IMR-90 (cell line): ENCODE data around the gene SULT1A3. TPM values are rescaled to one million over a fixed set of nuclear protein-coding genes. Genes with fewer than 3 reads are reported as not detected.
"Not testable (repeated sequence)": the region's sequence is repeated elsewhere in the genome, so short reads cannot be mapped to it uniquely, and the experiment has no call there.

Source experiments
- ATAC-seq: fragments of 200-7000 bp; cut with Tn5 transposase; 2 replicates; pipeline ENCODE4 v1.9.1; 2020; ENCODE audit warnings: low read depth, mild to moderate bottlenecking, moderate library complexity
- BruUV-seq: library from RNA; stranded (reverse); fragments of 400-500 nt; replicated peaks from 2 replicates; lab custom pipeline; 2021; lab: Mats Ljungman, UMichigan
- CTCF ChIA-PET: fragments of 300-600 bp; formaldehyde crosslinking; extraction: SDS; loops from one replicate; lab custom pipeline; 2021; ENCODE audit warnings: antibody characterized with exemption; lab: Yijun Ruan, JAX
- POLR2A ChIA-PET: fragments of 300-600 bp; sonication (Branson Sonifier 250); formaldehyde crosslinking; loops from one replicate; lab custom pipeline; 2022; ENCODE audit warnings: antibody characterized with exemption; ENCODE audit not compliant: unreplicated experiment; lab: Charles Lee
- DNase-seq: peaks from one replicate; pipeline ENCODE4 v3.0.0; 2013
- H2AFZ ChIP-seq: replicated peaks from 2 replicates; pipeline ENCODE3; 2013; ENCODE audit warnings: low read length, mild to moderate bottlenecking; ENCODE audit not compliant: poor library complexity
- H2AK5ac ChIP-seq: 2 replicates; pipeline ENCODE4 v1.6.1; 2013; ENCODE audit warnings: low read depth, low read length, inconsistent platforms
- H2AK9ac ChIP-seq: replicated peaks from 2 replicates; pipeline ENCODE3; 2013; ENCODE audit warnings: mild to moderate bottlenecking, low read depth, low read length, moderate library complexity; ENCODE audit not compliant: poor library complexity
- H2BK120ac ChIP-seq: 2 replicates; pipeline ENCODE4 v1.6.1; 2013; ENCODE audit warnings: low read depth, low read length, inconsistent platforms
- H2BK15ac ChIP-seq: 3 replicates; pipeline ENCODE4 v1.6.1; 2013; ENCODE audit warnings: low read depth, low read length, inconsistent platforms
- H2BK20ac ChIP-seq: 2 replicates; pipeline ENCODE4 v1.6.1; 2013; ENCODE audit warnings: low read depth, mild to moderate bottlenecking, inconsistent platforms, low read length, moderate library complexity
- H2BK5ac ChIP-seq: 2 replicates; pipeline ENCODE4 v1.6.1; 2013; ENCODE audit warnings: mild to moderate bottlenecking, low read depth, low read length, inconsistent platforms; ENCODE audit not compliant: poor library complexity, severe bottlenecking
- H3K14ac ChIP-seq: replicated peaks from 2 replicates; pipeline ENCODE4 v1.6.1; 2013; ENCODE audit warnings: low read depth, low read length, inconsistent platforms
- H3K18ac ChIP-seq: 2 replicates; pipeline ENCODE4 v1.6.1; 2013; ENCODE audit warnings: low read depth, low read length, control low read depth
- H3K23ac ChIP-seq: 2 replicates; pipeline ENCODE4 v1.6.1; 2013; ENCODE audit warnings: low read depth, low read length, inconsistent platforms
- H3K27ac ChIP-seq: 2 replicates; pipeline ENCODE4 v1.5.1; 2013; ENCODE audit warnings: mild to moderate bottlenecking, control low read depth, low read length; ENCODE audit not compliant: insufficient read depth
- H3K27me3 ChIP-seq: 2 replicates; pipeline ENCODE4 v1.6.1; 2013; ENCODE audit warnings: low read length; ENCODE audit not compliant: control insufficient read depth, insufficient read depth
- H3K36me3 ChIP-seq: 2 replicates; pipeline ENCODE4 v1.6.1; 2013; ENCODE audit warnings: low read length, mixed read lengths; ENCODE audit not compliant: control insufficient read depth, insufficient read depth
- H3K4ac ChIP-seq: 2 replicates; pipeline ENCODE4 v1.6.1; 2013; ENCODE audit warnings: low read depth, low read length, inconsistent platforms
- H3K4me1 ChIP-seq: 2 replicates; pipeline ENCODE4 v1.6.1; 2013; ENCODE audit warnings: low read length, mixed read lengths; ENCODE audit not compliant: control insufficient read depth, insufficient read depth
- H3K4me2 ChIP-seq: 2 replicates; pipeline ENCODE4 v1.6.1; 2013; ENCODE audit warnings: low read depth, mild to moderate bottlenecking, control low read depth, low read length, moderate library complexity
- H3K4me3 ChIP-seq: 2 replicates; pipeline ENCODE4 v1.5.1; 2013; ENCODE audit warnings: low read depth, mild to moderate bottlenecking, control low read depth, low read length, moderate library complexity; ENCODE audit not compliant: insufficient read depth
- H3K56ac ChIP-seq: 2 replicates; pipeline ENCODE4 v1.6.1; 2013; ENCODE audit warnings: low read length, inconsistent platforms; ENCODE audit not compliant: insufficient read depth; ENCODE audit errors: extremely low read depth
- H3K79me1 ChIP-seq, 2 experiments: 2 replicates each; pipeline ENCODE4 v1.6.1; 2013; ENCODE audit warnings: low read length in 2 of 2, inconsistent platforms in 1 of 2, low read depth in 1 of 2
- H3K9ac ChIP-seq: 2 replicates; pipeline ENCODE4 v1.6.1; 2013; ENCODE audit warnings: low read depth, low read length, control low read depth
- H3K9me1 ChIP-seq: 2 replicates; pipeline ENCODE4 v1.6.1; 2013; ENCODE audit warnings: low read length, inconsistent platforms; ENCODE audit not compliant: insufficient read depth
- H3K9me3 ChIP-seq: 2 replicates; pipeline ENCODE4 v1.6.1; 2013; ENCODE audit warnings: low read length; ENCODE audit not compliant: control insufficient read depth, insufficient read depth
- H4K20me1 ChIP-seq: 2 replicates; pipeline ENCODE4 v1.6.1; 2013; ENCODE audit warnings: low read length, inconsistent platforms; ENCODE audit not compliant: insufficient read depth
- H4K5ac ChIP-seq: 2 replicates; pipeline ENCODE4 v1.6.1; 2013; ENCODE audit warnings: mild to moderate bottlenecking, low read depth, low read length, control low read depth
- H4K8ac ChIP-seq, 2 experiments: 2 replicates each; pipeline ENCODE4 v1.6.1; 2013; ENCODE audit warnings: low read depth in 2 of 2, low read length in 2 of 2, control low read depth in 1 of 2, inconsistent platforms in 1 of 2
- H4K91ac ChIP-seq: 2 replicates; pipeline ENCODE4 v1.6.1; 2013; ENCODE audit warnings: low read depth, low read length, inconsistent platforms; ENCODE audit not compliant: insufficient read depth
- WGBS, 2 experiments: methylation state at CpG; one replicate each; pipeline versions ENCODE4 v1.1.5 to v1.1.7; 2013; ENCODE audit warnings: missing lambda C conversion rate in 2 of 2; ENCODE audit not compliant: insufficient read length in 1 of 2; ENCODE audit errors: extremely low coverage in 2 of 2; 5-methylcytosine and 5-hydroxymethylcytosine counted together
- dilution Hi-C: fragments of 300-500 bp; cut with HindIII; formaldehyde crosslinking; loops from one replicate; pipeline ENCODE4 v1.14.3; 2018; ENCODE audit warnings: low sequenced_read_pairs; ENCODE audit not compliant: unreplicated experiment
- in situ Hi-C: fragments of 300-500 bp; cut with MboI; formaldehyde crosslinking; loops from 3 replicates; pipeline ENCODE4 v1.14.3; 2019; ENCODE audit warnings: low sequenced_read_pairs, inconsistent platforms, mixed read lengths
- intact Hi-C: fragments of 100-400 bp; cut with micrococcal nuclease; formaldehyde crosslinking; loops from 2 replicates; pipeline ENCODE4 v1.10.0; 2022
- polyA plus RNA-seq, 3 experiments: library from polyadenylated mRNA; depleted of rRNA; stranded (reverse); fragments of >200 nt; gene quantifications; 2 replicates each; pipeline ENCODE4 v1.2.3, GENCODE V29; 2012; ENCODE audit warnings: low replicate concordance in 1 of 3
- total RNA-seq: library from RNA; depleted of rRNA; stranded (reverse); fragments of >200 nt; gene quantifications from 2 replicates; pipeline ENCODE4 v1.2.3, GENCODE V29; 2012

Gene SULT1A3
- total and polyA plus RNA-seq, 2 of the 4 experiments (the other 2 are of a cell fraction), result 0.18 to 17.2 TPM

DNA sequence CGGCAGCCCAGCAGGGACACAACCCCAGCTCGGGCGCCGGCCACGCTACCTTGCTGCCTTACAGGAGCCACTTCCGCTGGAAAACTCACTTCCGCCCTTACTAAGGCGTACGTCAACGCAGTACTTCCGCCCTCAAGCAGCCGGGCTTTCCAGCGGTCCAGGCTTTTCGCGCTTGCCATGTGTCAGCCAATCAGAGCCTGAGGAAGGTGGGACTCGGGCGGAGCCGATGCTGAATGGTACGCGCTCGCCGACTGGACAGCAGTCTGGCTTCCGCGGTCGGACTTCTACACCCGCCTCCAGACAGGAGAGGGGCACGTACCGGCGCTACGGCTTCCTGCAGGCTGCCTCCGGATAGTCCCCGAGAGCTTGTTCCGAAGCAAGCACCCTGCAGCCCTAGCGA, 5.4 kb upstream of the SULT1A3 start, which contains the start of the genes BOLA2B and SLX1A:
BOLA2B (minus strand) TSS at position 52 of the 400 bp plus-strand sequence. CDS start 71 bp downstream, outside the sequence.
SLX1A (plus strand) TSS at position 261 of the 400 bp plus-strand sequence. CDS start 210 bp downstream, outside the sequence.
- H3K27me3 ChIP-seq, H3K56ac ChIP-seq, H2AK5ac ChIP-seq, H2BK20ac ChIP-seq, CTCF ChIA-PET, H2AK9ac ChIP-seq, H3K9me1 ChIP-seq, H4K91ac ChIP-seq, DNase-seq, H3K18ac ChIP-seq, H3K4me1 ChIP-seq, H3K23ac ChIP-seq, H3K14ac ChIP-seq, H3K9me3 ChIP-seq, H4K5ac ChIP-seq, POLR2A ChIA-PET, H2BK15ac ChIP-seq, H3K36me3 ChIP-seq, intact Hi-C loops, BruUV-seq, H2AFZ ChIP-seq, H3K4ac ChIP-seq, H4K8ac ChIP-seq, H4K20me1 ChIP-seq, H3K79me1 ChIP-seq, H2BK120ac ChIP-seq, H2BK5ac ChIP-seq, dilution Hi-C loops: not testable (repeated sequence)
- Histone ChIP-seq H3K4me3 (peak within 1 kb of the TSS; percentile 63), H3K27ac (peak within 1 kb of the TSS; percentile 71; the same call in 1 of the 2 replicates), H3K4me2 (peak within 1 kb of the TSS; percentile 93), H3K9ac (peak within 1 kb of the TSS; percentile 90; the same call in 1 of the 2 replicates)
- ATAC-seq, result peak; percentile 94
- in situ Hi-C loops, result loop anchor here (25.0 kb wide), 1 partner anchor 219 kb away; the partner anchor contains the start of gene ZNF771
- no CpG with 5 or more reads among the region's 34 CpGs for WGBS, 2 experiments

- H4K8ac ChIP-seq, H3K9me3 ChIP-seq, H3K14ac ChIP-seq, H3K18ac ChIP-seq, H2AK5ac ChIP-seq, intact Hi-C loops, H3K36me3 ChIP-seq, H3K27me3 ChIP-seq, POLR2A ChIA-PET, H2BK20ac ChIP-seq, DNase-seq, dilution Hi-C loops, H3K79me1 ChIP-seq, H3K4ac ChIP-seq, H4K91ac ChIP-seq, H4K20me1 ChIP-seq, H3K9me1 ChIP-seq, CTCF ChIA-PET, H3K56ac ChIP-seq, H2AK9ac ChIP-seq, H2AFZ ChIP-seq, H4K5ac ChIP-seq, H3K4me1 ChIP-seq, H3K23ac ChIP-seq, H2BK15ac ChIP-seq, H2BK5ac ChIP-seq, H2BK120ac ChIP-seq: not testable (repeated sequence)
- Histone ChIP-seq H3K4me3 (peak overlapping the region; percentile 63), H3K27ac (peak overlapping the region; percentile 71; the same call in 1 of the 2 replicates), H3K4me2 (peak overlapping the region; percentile 93), H3K9ac (peak overlapping the region; percentile 90; the same call in 1 of the 2 replicates)
- in situ Hi-C loops, result loop anchor here (25.0 kb wide), 1 partner anchor 218 kb away; the partner anchor contains the start of gene ZNF771
- ATAC-seq, result peak; percentile 82
- no CpG with 5 or more reads among the region's 60 CpGs for WGBS, 2 experiments
- BruUV-seq, result TSS peak; percentile 95
Observed at GRCh38 chr16:30194172-30194925, 4.7 kb upstream of the SULT1A3 start.
